ENCODE data around the gene PTPN21. TPM values are rescaled to one million over a fixed set of nuclear protein-coding genes. Genes with fewer than 3 reads are reported as not detected.
A peak's percentile ranks its signal among the peaks of the same experiment; 100 is the strongest.
"Not testable (repeated sequence)": the region's sequence is repeated elsewhere in the genome, so short reads cannot be mapped to it uniquely, and the experiment has no call there.

PTPN21 gene
- total RNA-seq, 2 experiments from 2014 or later, result 0.17 TPM; not detected in 1

GRCh38 chr14:88551094-88551870 lies 3.5 kb downstream of the PTPN21 start:
- no peaks in the 10 kb centered on the region for H3K9me3 Mint-ChIP-seq
- intact Hi-C loops (cut with micrococcal nuclease), result loop anchor here (10.0 kb wide), 2 partner anchors 166 to 1404 kb away; partner anchors contain the start of genes EFCAB11, SPATA7 and TDP1

GRCh38 chr14:88550078-88550477 lies 4.7 kb downstream of the PTPN21 start:
- Mint-ChIP-seq H3K4me3 (no peak overlapping the region), H3K36me3 (no peaks in the 10 kb centered on the region), H3K27me3 (peaks cover 25% of the 10 kb centered on the region), H3K4me1 (ENCODE audit: low read depth) (peaks cover 7% of the 10 kb centered on the region), H3K9me3 (no peaks in the 10 kb centered on the region), H3K27ac (no peak overlapping the region)
- POLR2A ChIA-PET, result no interaction called here
- CTCF ChIA-PET, result no interaction called here
- no peak for DNase-seq
- intact Hi-C loops (cut with micrococcal nuclease), result loop anchor here (10.0 kb wide), 2 partner anchors 165 to 1405 kb away; partner anchors contain the start of genes EFCAB11, SPATA7 and TDP1

More at GRCh38 chr14:88551094-88551870, 3.5 kb downstream of the PTPN21 start:
- Mint-ChIP-seq H3K36me3 (no peaks in the 10 kb centered on the region), H3K4me1 (ENCODE audit: low read depth) (peaks cover 10% of the 10 kb centered on the region), H3K27ac (no peak overlapping the region), H3K27me3 (peaks cover 34% of the 10 kb centered on the region), H3K4me3 (peak overlapping the region; percentile 62)
- DNase-seq, result peak; percentile 69
- CTCF ChIA-PET, result interaction anchor here (0.5 kb wide), 1 partner anchor 190 kb away, joined by 3 read pairs; no protein-coding TSS in a partner anchor
- POLR2A ChIA-PET, result no interaction called here

DNA sequence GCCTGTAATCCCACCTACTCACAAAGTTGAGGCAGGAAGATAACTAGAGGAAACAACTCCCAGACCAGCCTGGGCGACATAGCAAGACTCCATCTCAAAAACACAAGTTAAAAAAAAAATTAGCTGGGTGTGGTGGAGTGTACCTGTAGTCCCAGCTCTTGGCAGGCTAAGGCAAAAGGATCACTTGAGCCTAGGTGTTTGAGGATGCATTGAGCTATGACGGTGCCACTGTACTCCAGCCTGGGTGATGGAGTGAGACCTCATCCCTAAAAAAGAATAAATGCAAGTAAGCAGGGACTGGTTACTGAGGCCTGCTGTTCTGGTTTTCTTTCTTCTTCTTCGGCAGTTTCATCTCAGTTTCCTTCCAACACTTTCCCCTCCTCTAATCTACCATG lies 7.4 kb downstream of the PTPN21 start:
- Mint-ChIP-seq H3K27ac (no peak overlapping the region), H3K27me3 (peaks cover 11% of the 10 kb centered on the region), H3K9me3 (no peaks in the 10 kb centered on the region), H3K4me1 (ENCODE audit: low read depth) (peaks cover 2% of the 10 kb centered on the region), H3K4me3 (no peak overlapping the region), H3K36me3 (no peaks in the 10 kb centered on the region)
- CTCF ChIA-PET, result no interaction called here
- POLR2A ChIA-PET, result no interaction called here
- intact Hi-C loops (cut with micrococcal nuclease), result no loop called here
- no peak for DNase-seq

GRCh38 chr14:88546621-88547385 lies 8.0 kb downstream of the PTPN21 start:
- CTCF ChIA-PET, result no interaction called here
- Mint-ChIP-seq H3K4me3 (no peak overlapping the region), H3K27me3 (peaks cover 5% of the 10 kb centered on the region)

DNA sequence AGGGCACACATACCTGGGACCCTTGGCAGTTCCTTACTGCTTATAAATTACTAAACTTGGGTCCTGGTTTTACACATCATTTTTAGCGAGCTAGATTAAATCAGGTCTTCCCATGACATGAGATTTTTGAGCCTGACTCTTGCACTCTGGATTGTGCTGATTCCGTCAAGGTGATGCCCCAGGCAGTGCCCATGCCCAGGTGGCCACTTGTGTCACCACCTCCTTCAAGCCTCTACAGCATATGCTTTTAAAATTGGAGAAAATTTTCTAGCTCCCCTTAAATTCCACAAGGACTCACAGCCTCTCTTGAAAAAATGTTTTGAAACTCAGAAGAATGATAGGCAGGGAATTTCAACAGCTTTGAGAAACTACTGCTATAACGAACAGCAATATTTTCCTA lies 9.6 kb downstream of the PTPN21 start:
- Mint-ChIP-seq H3K4me3 (no peak overlapping the region), H3K9me3 (no peaks in the 10 kb centered on the region), H3K27me3 (peaks cover 3% of the 10 kb centered on the region), H3K27ac (no peak overlapping the region), H3K4me1 (ENCODE audit: low read depth) (no peaks in the 10 kb centered on the region), H3K36me3 (no peaks in the 10 kb centered on the region)
- ChIA-PET CTCF (no interaction called here), POLR2A (no interaction called here)
- intact Hi-C loops (cut with micrococcal nuclease), result no loop called here
- DNase-seq, result no peak

More at GRCh38 chr14:88546621-88547385, 8.0 kb downstream of the PTPN21 start:
- Mint-ChIP-seq H3K4me1 (ENCODE audit: low read depth) (peaks cover 1% of the 10 kb centered on the region), H3K27ac (no peak overlapping the region), H3K36me3 (no peaks in the 10 kb centered on the region), H3K9me3 (no peaks in the 10 kb centered on the region)
- intact Hi-C loops (cut with micrococcal nuclease), result no loop called here
- POLR2A ChIA-PET, result no interaction called here
- DNase-seq, result no peak

DNA sequence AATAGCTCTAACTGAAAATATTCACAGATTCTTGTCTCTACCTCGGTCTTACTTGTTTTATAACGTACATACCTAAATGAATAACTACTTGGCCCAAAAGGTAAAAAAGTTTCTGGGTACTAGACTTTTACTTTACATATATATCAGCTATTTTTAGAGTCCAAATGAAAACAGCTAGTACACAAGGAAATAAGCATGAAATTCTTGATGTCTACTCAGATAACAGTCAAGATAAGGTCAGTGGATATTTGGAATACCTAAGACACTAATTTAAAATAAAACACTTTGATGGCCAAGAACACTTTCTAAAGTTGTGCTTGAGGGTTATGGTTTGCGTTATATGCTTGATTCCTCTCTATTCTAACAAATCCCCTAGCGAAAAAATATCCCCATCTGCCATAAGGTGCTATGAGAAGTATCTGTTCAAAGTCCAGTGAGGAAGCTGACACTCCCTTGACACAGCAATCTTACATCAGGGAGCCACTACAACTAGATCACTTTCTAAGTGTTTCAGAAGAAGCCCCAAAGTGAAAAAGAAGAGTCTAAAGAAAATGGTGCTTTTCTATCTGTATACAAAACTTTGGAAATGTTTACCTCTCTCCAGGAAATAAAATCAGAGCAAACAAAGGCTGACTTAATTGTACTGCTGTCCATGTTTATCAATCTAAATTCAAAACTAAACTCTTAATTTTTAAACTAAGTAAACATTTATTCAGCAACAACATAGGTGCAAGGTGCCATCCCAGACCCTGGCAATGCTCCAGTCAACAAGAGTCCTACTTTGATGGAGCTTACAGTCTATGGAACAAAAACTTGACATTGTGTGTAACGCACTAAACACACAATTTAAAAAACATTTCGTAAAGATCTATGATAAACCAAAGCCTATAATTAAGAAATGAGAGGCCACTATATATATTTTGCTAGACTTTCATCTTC lies 11.7 kb downstream of the PTPN21 start:
- ChIA-PET CTCF (no interaction called here), POLR2A (no interaction called here)
- H3K9me3 Mint-ChIP-seq, result no peaks in the 10 kb centered on the region
- H3K27me3 Mint-ChIP-seq, result peaks cover 4% of the 10 kb centered on the region
- no peaks in the 10 kb centered on the region for H3K36me3 Mint-ChIP-seq
- intact Hi-C loops (cut with micrococcal nuclease), result no loop called here
- no peak for DNase-seq
- H3K27ac Mint-ChIP-seq, result no peak overlapping the region
- no peak overlapping the region for H3K4me3 Mint-ChIP-seq
- no peaks in the 10 kb centered on the region for H3K4me1 Mint-ChIP-seq (ENCODE audit: low read depth)

DNA sequence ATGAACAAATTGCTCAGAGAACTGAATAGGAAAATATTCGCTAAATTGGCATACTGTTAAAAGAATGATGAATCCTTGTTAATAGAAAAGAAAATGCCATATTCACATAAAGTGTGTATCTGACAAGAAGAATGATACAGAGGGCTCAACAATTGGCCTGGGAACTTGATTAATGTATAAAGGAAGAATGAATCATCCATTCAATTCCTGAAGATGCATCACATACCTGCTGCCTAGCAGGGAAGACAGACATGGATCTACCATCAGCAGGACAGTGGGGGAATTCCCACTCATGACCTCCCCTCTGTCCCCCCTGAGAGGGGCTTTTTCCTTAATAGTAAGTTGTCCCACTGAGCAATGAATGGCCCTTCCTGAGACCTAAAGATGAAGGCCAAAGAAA lies 13.5 kb downstream of the PTPN21 start:
- POLR2A ChIA-PET, result no interaction called here
- intact Hi-C loops (cut with micrococcal nuclease), result no loop called here
- no peaks in the 10 kb centered on the region for H3K4me1 Mint-ChIP-seq (ENCODE audit: low read depth)
- DNase-seq, result no peak
- H3K27ac Mint-ChIP-seq, result no peak overlapping the region
- H3K36me3 Mint-ChIP-seq, result no peaks in the 10 kb centered on the region
- CTCF ChIA-PET, result no interaction called here
- no peaks in the 10 kb centered on the region for H3K9me3 Mint-ChIP-seq
- peaks cover 4% of the 10 kb centered on the region for H3K27me3 Mint-ChIP-seq
- H3K4me3 Mint-ChIP-seq, result no peak overlapping the region

GRCh38 chr14:88535813-88536212 lies 19.0 kb downstream of the PTPN21 start:
- peaks cover 4% of the 10 kb centered on the region for H3K27me3 Mint-ChIP-seq
- no peak for DNase-seq
- ChIA-PET CTCF (no interaction called here), POLR2A (no interaction called here)
- no peaks in the 10 kb centered on the region for H3K9me3 Mint-ChIP-seq
- no peaks in the 10 kb centered on the region for H3K36me3 Mint-ChIP-seq
- no peak overlapping the region for H3K4me3 Mint-ChIP-seq
- no peak overlapping the region for H3K27ac Mint-ChIP-seq
- intact Hi-C loops (cut with micrococcal nuclease), result no loop called here
- H3K4me1 Mint-ChIP-seq (ENCODE audit: low read depth), result no peaks in the 10 kb centered on the region

- DNase-seq, result no peak
- Mint-ChIP-seq H3K4me3 (no peak overlapping the region), H3K36me3 (no peaks in the 10 kb centered on the region), H3K27ac (no peak overlapping the region), H3K27me3 (peaks cover 2% of the 10 kb centered on the region), H3K9me3 (peaks cover 3% of the 10 kb centered on the region), H3K4me1 (ENCODE audit: low read depth) (no peaks in the 10 kb centered on the region)
- POLR2A ChIA-PET, result no interaction called here
- CTCF ChIA-PET, result no interaction called here
- intact Hi-C loops (cut with micrococcal nuclease), result no loop called here
Observed at GRCh38 chr14:88535149-88535548, 19.7 kb downstream of the PTPN21 start.

DNA sequence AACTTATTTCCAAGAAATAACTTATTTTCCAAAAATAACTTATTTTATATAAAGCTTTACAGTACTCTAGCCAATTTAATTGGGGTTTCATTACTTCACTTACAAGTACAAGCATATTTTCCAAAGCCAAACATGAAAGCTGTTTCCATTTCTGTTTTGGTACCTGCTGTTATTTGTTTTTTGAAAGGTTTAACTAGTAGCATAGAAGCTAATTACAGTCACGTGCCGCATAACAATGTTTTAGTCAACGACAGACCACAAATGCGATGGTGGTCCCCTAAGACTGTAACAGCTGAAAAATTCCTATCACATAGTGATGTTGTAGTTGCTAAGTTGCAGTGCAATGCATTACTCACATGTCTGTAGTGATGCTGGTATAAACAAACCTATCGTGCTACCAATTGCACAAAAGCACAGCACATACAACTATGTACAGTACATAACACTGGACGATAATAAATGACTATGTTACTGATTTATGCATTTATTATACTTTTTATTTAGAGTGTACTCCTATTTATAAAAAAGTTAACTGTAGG lies 21.7 kb downstream of the PTPN21 start:
- Mint-ChIP-seq H3K27ac (no peak overlapping the region), H3K27me3 (peaks cover 11% of the 10 kb centered on the region), H3K36me3 (peaks cover 5% of the 10 kb centered on the region), H3K9me3 (peaks cover 13% of the 10 kb centered on the region), H3K4me1 (ENCODE audit: low read depth) (no peaks in the 10 kb centered on the region), H3K4me3 (no peak overlapping the region)
- ChIA-PET CTCF (no interaction called here), POLR2A (no interaction called here)
- intact Hi-C loops (cut with micrococcal nuclease), result no loop called here
- DNase-seq, result no peak

DNA sequence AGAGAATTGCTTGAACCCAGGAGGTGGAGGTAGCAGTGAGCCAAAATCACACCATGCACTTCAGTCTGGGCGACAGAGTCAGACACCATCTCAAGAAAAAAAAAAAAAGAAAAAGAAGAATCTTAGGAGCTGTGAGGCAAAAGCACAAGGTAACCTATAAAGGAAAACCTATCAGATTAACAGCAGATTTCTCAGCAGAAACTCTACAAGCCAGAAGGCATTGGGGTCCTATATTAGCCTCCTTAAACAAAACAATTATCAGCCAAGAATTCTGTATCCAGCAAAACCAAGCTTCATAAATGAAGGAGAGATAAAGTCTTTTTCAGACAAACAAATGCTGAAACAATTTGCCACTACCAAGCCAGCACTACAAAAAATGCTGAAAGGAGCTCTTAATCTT lies 24.9 kb downstream of the PTPN21 start:
- CTCF ChIA-PET; H3K4me3 Mint-ChIP-seq; H3K4me1 Mint-ChIP-seq (ENCODE audit: low read depth); H3K27ac Mint-ChIP-seq; H3K36me3 Mint-ChIP-seq; POLR2A ChIA-PET; intact Hi-C loops (cut with micrococcal nuclease); DNase-seq: not testable (repeated sequence)
- H3K9me3 Mint-ChIP-seq, result peaks cover 13% of the 10 kb centered on the region
- H3K27me3 Mint-ChIP-seq, result peaks cover 20% of the 10 kb centered on the region

GRCh38 chr14:88522393-88522792 lies 32.4 kb downstream of the PTPN21 start:
- no peak overlapping the region for H3K4me3 Mint-ChIP-seq
- H3K9me3 Mint-ChIP-seq, result no peaks in the 10 kb centered on the region
- no peaks in the 10 kb centered on the region for H3K4me1 Mint-ChIP-seq (ENCODE audit: low read depth)
- intact Hi-C loops (cut with micrococcal nuclease), result no loop called here
- H3K27me3 Mint-ChIP-seq, result peaks cover 12% of the 10 kb centered on the region
- CTCF ChIA-PET, result no interaction called here
- POLR2A ChIA-PET, result no interaction called here
- H3K36me3 Mint-ChIP-seq, result no peaks in the 10 kb centered on the region
- H3K27ac Mint-ChIP-seq, result no peak overlapping the region
- no peak for DNase-seq

Measured in activated CD4-positive, alpha-beta memory T cell treated with anti-CD3 and anti-CD28 coated beads for 36 hours (primary cell).